CD4-positive, alpha-beta T cell treated with Interleukin-4 for 1 hour (primary cell): ENCODE data around the gene LZTS3.
A peak's percentile ranks its signal among the peaks of the same experiment; 100 is the strongest.
"Not testable (repeated sequence)": the region's sequence is repeated elsewhere in the genome, so short reads cannot be mapped to it uniquely, and the experiment has no call there.

ENCODE experiments used
- DNase-seq, 2 donors: peaks; one replicate each; pipeline ENCODE4 v3.0.0-alpha.2; 2020 to 2022

LZTS3 gene

DNA sequence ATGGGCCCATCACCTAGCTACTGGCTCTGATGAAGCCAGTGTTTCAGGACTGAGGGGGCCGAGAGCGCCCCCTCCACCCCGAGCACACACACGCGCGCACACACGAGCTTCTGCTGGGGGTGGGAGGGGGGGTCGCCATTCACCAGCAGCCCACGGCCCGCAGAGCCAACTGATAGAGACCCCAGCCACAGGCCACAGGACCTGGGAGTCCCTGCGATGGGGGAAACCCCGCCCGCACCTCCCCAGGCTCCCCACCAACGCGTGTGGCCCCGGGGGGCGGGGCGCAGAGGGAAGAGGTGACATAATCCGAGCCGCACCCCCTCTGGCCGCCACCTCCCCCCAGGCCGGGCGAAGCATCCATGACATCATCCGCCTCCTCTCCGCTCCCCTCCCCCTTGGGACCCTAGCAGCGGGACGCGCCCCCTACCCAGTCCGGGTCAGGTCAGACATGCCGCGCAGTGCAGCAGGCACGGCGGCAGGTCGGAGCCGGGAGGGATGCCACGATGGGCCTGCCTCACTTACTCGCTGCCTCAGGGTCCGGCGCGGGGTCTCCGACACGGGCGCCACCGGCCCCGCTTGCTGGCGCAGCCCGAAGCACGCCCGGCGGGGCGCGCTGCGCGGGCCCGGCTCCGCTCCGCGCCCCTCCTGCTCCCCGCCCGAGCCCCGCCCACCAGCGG lies at the start of gene LZTS3:
LZTS3 (minus strand) TSS at position 617 of the 677 bp plus-strand sequence. CDS start 6,386 bp downstream, outside the sequence.
- peak; percentile 91 for DNase-seq

DNA sequence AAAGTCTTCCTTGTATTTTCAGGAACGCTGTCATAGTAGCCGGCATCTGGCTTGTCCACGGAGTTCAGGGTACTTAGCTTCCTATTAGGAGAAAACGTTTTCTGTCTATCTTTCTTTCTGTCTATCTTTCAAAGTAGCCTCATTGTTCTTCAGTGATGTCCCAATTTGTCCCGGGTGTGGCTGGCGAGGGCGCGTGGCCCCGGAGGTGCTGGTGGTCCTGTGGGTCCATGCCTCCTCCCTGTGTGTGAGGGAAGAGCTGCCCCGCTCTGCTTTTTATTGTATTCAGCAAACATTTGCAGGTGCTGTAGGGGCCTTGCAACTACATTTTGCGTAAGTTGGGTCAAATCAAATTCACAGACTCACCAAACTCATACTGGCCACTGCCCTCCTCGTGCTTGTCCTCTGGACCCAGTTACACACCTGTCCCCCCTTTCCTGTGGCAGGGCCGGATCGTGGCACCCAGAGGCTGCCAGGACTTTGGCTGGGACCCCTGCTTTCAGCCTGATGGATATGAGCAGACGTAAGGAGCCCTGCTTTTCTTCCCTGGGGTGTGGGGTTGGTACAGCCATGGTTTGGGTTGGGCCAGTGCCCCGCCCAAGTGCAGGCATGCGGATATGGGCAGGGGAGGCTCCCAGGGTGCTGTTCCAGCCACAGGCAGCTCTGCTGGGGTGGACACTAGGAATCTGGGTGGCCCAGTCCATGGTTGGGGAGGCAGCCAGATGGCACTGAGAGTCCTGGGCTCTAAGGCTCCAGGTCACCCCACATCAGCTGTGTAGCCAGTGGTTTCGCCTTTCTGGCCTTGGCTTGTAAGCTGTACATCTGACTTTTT lies 48.3 kb upstream of the LZTS3 start:
- no peak for DNase-seq

DNA sequence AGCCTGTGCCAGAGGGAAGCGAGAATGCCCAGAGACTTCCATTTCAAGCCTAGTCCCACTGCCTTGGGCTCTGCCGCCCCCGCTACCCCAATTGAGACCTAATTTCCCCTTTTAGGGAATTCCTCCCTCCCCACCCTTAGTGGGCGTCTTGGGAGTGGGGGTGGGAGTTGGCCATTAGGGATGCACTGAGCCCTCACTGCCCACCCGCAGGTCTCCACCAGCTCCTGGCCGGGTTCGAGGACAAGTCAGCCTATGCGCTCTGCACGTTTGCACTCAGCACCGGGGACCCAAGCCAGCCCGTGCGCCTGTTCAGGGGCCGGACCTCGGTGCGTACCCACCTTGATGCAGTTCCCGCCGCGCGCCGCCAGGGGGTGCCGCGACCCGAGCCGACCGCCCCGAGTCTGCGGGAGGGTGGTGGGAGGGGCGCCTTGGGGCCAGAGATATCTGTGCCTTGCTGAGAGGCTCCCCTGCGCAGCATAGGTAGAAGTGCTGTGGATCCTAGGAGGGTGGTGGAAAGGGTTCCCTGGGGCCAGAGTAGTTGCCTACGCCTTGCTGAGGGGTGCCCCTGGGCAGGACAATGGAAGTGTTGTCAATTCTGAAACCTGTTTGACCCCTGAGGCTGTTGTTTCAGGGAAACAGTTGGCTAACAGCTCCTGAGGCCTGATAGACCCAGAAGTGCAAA lies 45.1 kb upstream of the LZTS3 start:
- DNase-seq = peak; percentile 69 to 76

DNA sequence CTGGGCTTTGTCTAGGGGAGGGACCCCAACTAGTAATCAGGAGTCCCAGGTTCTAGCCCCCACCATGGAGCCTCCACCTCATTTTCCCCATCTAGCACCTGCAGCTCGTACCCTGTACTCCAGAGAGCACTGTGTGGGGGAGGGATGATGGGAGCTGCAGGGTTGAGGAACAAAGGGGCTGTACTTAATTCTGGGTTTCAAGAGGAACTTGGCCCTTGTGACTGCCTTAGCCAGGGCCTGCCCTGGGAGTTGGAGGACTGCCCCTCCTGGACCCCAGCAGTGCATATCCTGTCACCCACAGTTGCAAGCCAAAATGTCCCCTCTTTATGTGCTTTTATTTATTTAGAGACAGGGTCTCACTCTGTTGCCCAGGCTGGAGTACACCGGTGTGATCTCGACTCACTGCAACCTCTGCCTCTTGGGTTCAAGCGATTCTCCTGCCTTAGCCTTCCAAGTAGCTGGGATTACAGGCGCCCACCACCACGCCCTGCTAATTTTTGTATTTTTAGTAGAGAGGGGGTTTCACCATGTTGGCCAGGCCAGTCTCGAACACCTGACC lies 42.1 kb upstream of the LZTS3 start:
- not testable (repeated sequence) for DNase-seq

DNA sequence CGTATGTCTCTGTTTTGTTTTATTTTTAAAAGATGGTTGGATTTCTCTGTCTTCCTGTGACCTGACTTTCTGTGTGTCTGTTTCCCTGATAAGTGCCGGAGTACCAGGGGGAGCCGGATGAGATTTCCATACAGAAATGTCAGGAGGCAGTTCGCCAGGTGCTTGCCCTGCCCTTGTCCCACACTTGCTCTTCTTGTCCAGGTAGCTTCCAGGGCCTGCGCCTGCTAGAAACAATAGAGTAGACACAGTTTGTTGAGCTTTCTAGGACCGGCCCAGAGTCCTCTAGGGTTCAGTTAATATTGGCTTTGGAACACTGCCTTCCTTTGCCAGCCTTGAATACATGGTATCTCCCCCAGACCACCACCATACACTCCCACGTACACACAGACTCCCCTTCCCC lies 39.9 kb upstream of the LZTS3 start:
- no peak for DNase-seq

DNA sequence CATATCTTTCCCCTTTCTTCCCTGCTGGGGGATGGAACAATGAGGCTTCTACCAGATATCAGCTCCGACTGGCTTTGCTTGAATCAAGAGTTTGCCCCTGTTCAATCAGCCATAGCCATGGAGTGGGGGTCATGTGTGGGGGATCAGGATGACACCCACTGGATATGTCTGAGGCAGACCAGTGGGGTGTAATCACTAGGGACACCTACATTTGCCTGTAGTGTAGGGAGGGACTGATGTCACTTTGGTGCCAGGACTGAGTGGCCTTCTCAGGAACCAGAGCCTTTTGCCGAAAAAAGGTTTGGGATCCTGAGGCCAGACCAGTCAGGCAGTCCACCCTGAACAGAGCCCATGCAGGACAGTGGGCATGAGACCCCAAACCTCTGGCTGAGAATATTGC lies 37.0 kb upstream of the LZTS3 start:
- DNase-seq = no peak

DNA sequence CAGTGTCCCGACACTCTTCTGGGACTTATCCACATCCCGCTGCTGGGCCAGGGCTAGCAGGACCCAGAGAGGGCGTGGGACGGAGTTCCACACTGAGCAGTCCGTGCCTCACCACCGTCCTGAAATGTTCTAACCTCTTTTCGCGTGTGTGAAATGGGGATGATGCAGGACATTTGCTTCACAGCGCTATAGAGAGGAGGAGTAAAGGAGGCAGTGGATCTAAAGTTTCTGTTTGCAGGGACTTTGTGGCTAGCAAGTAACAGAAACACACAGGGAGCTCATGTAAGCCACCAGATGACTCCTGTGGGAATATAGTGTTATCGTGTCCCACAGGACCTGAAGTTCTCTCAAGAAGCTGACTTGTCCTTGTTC lies 36.6 kb upstream of the LZTS3 start:
- no peak for DNase-seq

DNA sequence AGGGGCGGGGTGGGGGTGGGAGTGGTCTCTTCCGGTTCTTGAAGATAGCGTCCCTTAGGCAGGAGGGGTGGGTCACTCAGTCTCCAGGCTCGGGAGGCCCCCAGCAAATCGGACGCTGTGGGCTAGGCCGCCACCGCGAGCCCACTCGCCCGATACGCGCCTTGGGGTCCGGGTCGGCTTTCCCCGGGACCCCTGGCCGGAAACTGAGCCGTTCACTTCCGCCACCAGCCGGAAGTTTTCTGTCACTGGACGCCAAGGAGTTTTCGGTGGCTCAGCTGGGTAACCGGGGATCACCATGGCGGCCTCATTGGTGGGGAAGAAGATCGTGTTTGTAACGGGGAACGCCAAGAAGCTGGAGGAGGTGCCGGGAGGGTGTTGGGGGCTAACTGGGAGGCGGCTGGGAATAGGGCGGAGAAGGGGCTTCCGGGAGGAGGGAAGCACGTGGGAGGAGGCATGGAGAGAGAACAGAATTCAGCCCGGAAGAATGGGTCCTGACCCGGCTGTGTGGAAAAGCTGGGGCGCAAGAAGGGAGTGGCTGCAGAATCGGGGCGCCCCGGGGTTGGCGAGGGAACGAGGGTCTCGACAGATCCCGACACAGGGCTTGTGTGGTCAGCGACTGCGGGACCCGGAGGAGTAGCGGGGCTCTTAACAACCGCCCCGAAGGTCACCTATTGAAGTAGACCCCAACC lies 36.1 kb upstream of the LZTS3 start, which contains the start of gene ITPA:
ITPA (plus strand) TSS at position 242 of the 689 bp plus-strand sequence; CDS start at position 296, 54 bp downstream.
- peak; percentile 58 to 67 for DNase-seq

DNA sequence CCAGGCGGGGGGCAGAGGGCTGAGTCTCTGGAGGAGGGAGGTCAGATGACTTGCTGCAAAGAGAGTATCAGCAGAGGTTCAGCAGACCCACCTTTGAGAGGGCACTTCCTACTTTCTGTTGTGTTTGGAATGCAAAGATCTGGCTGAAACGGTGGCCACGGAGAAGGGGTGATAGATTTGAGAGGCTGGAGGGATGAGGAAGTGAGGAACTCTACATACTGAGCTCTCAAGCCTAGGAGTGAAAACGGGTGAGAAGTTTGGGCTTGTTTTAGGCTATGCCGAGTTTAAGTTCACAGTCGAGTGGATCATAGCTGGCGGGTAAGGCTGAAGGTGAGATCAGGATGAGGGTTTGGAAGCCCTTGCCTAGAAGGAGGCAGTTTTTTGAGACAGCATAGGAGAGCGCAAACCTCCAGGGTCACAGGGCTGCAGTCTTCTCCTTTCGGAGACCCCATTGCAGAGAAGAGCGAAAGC lies 35.5 kb upstream of the LZTS3 start:
- DNase-seq = no peak

DNA sequence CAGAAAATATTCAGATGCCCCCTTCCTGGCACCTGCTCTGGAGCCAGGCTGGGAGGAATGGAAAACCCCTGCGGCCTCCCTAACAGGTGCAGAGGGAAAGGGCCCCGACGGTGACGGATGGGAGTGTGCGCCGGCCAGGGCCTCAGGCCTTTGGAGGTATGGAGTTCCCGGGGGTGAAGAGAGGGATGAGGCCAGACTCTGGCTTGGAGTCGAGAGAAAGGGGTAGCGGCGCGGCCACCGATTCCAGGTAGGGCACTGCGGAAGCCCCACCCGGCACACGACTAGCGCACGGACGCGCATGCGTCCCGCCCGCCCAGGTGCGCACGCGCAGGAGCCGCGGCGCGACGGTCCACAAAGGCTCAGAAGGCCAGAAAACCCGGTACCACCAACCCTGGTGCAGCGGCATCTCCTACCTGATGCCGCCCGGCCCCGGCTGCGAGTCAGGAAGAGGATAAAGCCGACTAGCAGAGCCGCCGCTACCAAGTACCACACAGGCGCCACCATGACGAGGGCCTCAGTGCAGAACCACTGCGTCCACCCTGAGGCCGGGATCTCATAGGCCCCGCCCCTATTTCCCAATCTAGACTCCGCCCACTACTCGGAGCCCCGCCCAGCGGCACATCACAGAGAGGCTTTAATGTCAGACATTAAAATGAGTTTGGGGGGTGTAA lies 30.9 kb upstream of the LZTS3 start, which contains the start of gene DDRGK1:
DDRGK1 (minus strand) TSS at position 559 of the 671 bp plus-strand sequence; CDS start at position 504, 55 bp downstream.
- DNase-seq = peak; percentile 90 to 93

DNA sequence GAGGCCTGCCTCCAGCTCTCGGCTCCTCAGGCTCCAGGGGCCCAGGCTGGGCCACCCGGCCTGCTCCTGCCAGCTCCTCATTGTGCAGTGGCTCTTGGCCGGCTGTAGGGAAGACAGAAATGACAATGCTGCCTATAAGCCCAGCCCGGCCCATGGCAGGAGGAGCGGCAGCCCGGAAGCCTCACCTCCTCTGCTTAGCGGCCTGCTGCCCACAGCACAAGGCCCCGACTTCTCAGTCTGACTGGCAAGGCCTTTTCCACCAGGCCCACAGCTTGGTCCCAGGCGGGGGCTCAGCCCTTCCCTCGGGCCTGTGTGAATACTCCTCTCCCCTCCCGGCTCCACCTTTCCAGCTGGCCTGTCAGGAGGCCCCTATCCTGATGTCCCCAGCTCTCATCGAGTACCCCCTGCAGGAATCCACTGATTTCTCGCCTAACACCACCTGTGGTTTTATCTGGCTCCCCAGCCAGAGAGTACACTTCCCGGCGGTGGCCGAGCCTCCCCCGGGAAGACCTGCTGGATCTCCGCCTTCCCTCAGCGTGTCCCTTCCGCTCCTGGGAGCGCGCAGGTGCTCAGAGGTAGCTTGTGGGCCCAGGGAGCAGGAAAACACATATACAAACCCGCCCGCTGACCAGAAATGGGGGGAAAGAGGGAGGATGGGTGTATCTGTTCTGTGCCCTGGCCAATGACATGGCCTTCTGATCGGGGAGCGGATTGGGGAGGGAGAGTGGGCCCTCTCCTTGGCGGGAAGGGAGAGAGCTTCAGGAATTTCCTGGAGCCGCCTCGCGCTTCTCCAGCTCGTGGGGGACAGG lies 30.2 kb upstream of the LZTS3 start:
- DNase-seq = peak in 1 of 2 donors; percentile 26

DNA sequence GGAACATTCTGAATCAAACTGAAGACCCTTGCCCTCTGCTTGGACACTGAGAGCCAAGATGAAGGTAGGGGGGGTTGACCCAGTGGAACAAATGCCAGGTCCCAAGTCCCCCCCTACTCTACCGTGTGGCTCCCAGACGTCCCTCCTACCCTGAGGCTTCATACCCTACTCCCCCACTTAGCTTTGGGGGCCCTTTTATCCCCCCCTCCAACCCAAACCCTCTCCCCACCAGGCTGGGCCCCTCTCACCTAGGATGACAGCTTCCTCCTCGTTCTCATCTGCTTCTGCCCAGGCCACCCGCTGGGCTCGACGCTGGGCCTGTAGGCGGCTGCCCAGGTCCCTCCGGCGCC lies 29.6 kb upstream of the LZTS3 start:
- DNase-seq = no peak

DNA sequence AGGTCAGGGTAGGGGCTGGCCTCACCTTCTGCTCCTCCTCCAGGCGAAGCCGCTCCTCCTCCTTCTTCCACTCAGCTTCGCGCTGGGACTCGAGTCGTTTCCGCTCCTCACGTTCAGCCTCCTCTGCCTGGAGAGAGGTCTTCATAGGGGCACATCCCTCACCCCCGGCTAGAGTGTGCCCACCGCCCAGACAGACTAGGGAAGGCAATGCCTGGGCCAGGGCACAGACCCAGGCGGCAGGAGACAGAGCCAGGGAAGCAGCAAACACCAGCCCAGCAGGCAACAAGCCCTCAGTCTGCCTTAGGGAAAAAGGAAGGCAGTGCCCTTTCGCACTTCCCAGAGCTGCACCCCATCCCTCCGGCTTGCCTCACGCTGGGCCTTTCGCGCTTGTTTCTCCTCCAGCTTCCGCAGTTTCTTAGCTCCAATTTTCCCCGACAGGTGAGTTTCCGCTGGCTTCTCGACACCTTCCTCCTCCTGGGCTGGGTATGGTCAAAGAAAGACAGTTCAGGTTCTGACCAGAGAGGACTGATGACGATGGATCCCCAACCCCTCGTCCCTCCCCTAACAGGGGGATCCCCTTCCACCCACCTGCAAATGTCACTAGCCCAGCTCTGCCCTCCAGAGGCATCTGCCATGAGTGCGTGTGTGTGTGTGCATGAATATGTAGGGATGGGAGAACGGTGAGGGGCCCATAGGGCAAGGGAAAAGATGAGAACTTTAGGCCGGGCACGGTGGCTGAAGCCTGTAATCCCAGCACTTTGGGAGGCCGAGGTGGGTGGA lies 26.8 kb upstream of the LZTS3 start:
- DNase-seq = no peak

DNA sequence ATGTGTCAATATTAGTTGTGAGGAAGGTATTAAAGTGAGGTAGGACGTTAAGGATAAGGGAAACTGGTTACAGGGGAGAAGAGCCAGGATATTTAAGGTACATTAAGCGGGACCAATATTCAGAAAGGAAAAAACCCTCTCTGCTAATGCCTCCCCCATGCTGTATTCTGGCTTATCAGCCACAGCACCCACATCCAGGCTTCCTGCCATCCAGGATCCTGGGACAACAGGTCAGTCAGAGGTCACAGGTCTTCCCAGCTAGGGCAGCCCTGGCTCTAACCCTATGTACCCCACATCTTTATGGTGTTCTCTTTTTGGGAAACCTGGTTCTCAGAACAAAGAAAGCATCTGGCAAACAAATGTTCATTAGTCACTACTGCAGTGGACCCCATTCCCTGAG lies 25.9 kb upstream of the LZTS3 start:
- no peak for DNase-seq

DNA sequence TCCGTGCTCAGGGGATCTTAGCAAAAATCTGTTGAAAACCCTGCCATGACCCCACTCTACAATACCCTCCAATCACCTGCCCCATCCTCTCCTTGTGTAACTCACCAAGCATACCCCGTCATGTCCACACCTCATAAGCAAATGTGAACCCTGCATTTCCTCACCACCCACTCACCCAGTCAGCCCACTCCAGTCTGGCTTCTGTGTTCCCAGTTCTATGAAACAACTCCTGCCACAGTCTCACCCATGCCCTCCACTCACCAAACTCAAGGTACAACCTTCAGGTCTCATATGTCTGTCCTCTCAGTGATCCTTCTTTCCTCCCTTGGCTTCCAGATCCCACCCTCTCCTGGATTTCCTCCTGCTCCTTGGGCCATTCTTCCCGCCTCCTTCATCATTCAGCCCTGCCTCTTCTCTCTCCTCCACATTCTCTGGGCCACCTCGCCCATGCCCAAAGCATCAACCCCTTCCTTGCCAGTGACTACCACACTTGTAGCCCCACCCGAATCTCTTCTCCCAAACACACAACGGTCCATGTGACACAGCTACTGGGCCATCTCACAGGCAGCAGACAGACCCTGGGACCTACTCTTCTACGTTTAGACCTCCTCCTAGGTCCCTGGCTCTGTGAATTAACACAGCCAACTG lies 22.4 kb upstream of the LZTS3 start:
- no peak for DNase-seq

DNA sequence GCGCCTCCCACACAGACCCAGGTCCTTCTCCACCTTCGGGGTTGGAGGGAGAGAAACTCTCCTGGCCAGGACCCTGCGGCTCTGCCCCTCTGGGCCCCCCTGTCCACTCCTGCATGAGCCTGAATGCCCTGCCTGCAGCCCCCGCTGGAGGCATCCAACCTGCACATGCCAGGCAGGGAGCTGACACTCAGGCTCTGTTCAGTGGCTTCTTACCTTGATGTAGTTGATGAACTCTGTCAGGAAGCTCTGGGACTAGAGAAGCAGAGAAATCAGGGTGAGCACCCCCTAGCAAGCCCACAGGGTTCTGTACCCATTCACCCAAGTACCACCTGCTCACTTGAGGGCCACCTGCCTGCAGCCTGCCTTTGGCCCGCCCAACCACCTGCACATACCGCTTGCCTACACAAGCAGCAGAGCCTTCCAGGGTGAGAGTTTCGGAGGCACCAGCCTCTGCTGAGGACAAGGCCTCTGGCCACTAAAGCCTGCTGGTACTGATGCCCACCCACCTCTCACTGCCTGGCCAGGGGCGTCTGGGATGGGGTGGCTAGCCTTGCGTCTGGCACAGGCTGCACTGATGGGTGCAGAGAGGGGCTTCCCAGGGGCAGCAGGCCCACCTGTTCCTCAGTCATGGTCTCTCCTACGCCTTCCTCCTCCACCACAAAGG lies 21.4 kb upstream of the LZTS3 start:
- no peak for DNase-seq

DNA sequence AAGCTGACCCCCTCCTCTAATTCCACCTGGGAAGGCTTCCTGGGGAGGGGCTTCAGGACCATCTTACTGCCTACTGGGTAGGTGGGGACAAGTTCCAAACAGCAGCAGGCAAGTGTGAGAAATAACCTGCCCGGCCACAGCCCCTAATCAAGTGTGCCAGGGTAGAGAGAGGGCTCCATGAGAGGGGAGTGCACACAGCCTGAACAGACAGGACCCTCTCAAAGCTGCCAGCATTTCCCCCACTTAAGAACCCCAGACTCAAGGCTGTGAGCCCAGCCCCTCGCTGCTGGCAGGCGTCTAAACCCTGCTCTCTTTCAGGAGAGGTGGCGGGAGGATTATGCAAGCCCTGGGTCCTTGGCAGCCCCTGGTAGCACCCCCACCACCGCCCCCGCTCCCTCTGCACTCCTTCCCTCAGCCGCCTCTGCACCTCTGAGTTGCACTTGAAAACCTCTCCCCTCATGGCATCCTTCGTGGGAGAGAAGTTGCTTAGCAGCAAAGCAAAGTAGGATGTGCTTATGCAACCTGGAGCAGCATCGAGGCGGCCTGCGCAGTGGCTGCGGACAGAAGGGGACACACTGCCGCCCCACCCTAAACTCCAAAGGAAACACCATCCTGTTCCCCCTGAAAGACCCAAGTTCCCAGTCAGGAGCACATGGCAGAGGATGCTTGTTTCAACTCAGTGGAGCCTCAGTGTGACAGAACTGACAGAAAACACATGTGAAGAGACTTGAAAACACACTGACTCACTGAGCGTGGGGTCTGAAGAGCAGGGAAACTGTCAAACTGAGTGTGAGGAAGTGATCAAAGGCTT lies 20.7 kb upstream of the LZTS3 start:
- no peak for DNase-seq
